ENCODE data around the gene ZNF407.

ZNF407 gene

GRCh38 chr18:74940856-74941255 lies 343.2 kb downstream of the ZNF407 start:
- H3K27ac ChIP-seq (replicated peaks): no peak overlapping the region
- no peak for DNase-seq (ENCODE audit: low read depth in 1 of 2, low spot score in 1 of 2)
- TF ChIP-seq GABPA (IDR thresholded peaks at IDR 0.05; ENCODE audit: low read depth): no peak
- TF ChIP-seq SPI1 (IDR thresholded peaks at IDR 0.05; ENCODE audit: borderline replicate concordance, low read depth): no peak
- TF ChIP-seq, protein P1, sequence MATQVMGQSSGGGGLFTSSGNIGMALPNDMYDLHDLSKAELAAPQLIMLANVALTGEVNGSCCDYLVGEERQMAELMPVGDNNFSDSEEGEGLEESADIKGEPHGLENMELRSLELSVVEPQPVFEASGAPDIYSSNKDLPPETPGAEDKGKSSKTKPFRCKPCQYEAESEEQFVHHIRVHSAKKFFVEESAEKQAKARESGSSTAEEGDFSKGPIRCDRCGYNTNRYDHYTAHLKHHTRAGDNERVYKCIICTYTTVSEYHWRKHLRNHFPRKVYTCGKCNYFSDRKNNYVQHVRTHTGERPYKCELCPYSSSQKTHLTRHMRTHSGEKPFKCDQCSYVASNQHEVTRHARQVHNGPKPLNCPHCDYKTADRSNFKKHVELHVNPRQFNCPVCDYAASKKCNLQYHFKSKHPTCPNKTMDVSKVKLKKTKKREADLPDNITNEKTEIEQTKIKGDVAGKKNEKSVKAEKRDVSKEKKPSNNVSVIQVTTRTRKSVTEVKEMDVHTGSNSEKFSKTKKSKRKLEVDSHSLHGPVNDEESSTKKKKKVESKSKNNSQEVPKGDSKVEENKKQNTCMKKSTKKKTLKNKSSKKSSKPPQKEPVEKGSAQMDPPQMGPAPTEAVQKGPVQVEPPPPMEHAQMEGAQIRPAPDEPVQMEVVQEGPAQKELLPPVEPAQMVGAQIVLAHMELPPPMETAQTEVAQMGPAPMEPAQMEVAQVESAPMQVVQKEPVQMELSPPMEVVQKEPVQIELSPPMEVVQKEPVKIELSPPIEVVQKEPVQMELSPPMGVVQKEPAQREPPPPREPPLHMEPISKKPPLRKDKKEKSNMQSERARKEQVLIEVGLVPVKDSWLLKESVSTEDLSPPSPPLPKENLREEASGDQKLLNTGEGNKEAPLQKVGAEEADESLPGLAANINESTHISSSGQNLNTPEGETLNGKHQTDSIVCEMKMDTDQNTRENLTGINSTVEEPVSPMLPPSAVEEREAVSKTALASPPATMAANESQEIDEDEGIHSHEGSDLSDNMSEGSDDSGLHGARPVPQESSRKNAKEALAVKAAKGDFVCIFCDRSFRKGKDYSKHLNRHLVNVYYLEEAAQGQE (IDR thresholded peaks at IDR 0.05; ENCODE audit: insufficient replicate concordance, low read depth): no peak
- TF ChIP-seq, protein P2, sequence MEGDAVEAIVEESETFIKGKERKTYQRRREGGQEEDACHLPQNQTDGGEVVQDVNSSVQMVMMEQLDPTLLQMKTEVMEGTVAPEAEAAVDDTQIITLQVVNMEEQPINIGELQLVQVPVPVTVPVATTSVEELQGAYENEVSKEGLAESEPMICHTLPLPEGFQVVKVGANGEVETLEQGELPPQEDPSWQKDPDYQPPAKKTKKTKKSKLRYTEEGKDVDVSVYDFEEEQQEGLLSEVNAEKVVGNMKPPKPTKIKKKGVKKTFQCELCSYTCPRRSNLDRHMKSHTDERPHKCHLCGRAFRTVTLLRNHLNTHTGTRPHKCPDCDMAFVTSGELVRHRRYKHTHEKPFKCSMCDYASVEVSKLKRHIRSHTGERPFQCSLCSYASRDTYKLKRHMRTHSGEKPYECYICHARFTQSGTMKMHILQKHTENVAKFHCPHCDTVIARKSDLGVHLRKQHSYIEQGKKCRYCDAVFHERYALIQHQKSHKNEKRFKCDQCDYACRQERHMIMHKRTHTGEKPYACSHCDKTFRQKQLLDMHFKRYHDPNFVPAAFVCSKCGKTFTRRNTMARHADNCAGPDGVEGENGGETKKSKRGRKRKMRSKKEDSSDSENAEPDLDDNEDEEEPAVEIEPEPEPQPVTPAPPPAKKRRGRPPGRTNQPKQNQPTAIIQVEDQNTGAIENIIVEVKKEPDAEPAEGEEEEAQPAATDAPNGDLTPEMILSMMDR (IDR thresholded peaks at IDR 0.05; ENCODE audit: insufficient read depth, low read length): no peak
- TF ChIP-seq POLR2AphosphoS5 (IDR thresholded peaks at IDR 0.05; ENCODE audit: low read depth): no peak
- H3K27me3 ChIP-seq (ENCODE audit: insufficient read depth, poor library complexity, severe bottlenecking): no peaks in the 10 kb centered on the region
- H3K4me3 ChIP-seq (replicated peaks; ENCODE audit: insufficient read depth, low read length): no peak overlapping the region

DNA sequence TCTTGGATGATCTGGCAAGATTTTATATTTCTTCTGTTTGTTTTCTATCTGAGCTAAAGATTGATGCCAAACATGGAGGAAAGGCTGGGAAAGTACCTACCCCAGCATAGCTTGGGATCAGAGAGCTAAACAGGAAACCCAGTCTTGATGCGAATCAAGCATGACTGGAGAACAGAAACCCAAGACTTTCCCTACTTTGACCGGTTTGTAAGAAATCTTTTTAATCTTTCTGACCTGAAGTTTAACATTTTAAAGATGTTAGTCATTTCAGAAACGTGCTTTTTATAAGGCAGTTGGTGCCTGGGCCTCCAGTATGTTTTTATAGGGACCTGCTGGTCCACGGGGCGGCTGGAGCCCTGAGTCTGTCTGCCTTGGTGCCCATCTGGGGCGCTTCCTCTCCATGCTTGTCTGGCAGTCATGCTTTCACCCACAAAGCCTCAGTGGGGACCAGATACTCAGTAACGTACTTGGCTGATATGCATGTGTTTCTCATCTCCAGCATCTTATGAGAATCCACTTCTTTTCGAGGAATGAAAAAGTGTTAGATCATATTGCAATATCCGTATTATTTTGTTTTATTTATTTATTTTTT lies 344.7 kb downstream of the ZNF407 start:
- TF ChIP-seq, protein P2 (IDR thresholded peaks at IDR 0.05; ENCODE audit: insufficient read depth, low read length): no peak
- no peak for TF ChIP-seq POLR2AphosphoS5 (IDR thresholded peaks at IDR 0.05; ENCODE audit: low read depth)
- TF ChIP-seq GABPA (IDR thresholded peaks at IDR 0.05; ENCODE audit: low read depth): no peak
- TF ChIP-seq SPI1 (IDR thresholded peaks at IDR 0.05; ENCODE audit: borderline replicate concordance, low read depth): no peak
- TF ChIP-seq, protein P1 (IDR thresholded peaks at IDR 0.05; ENCODE audit: insufficient replicate concordance, low read depth): no peak
- Histone ChIP-seq H3K27ac (replicated peaks) (no peak overlapping the region), H3K4me3 (replicated peaks; ENCODE audit: insufficient read depth, low read length) (no peak overlapping the region), H3K27me3 (ENCODE audit: insufficient read depth, poor library complexity, severe bottlenecking) (no peaks in the 10 kb centered on the region)
- DNase-seq (ENCODE audit: low read depth in 1 of 2, low spot score in 1 of 2): no peak

- no peak for DNase-seq (ENCODE audit: low read depth in 1 of 2, low spot score in 1 of 2)
- H3K27me3 ChIP-seq (ENCODE audit: insufficient read depth, poor library complexity, severe bottlenecking): no peaks in the 10 kb centered on the region
- no peak overlapping the region for H3K27ac ChIP-seq (replicated peaks)
- TF ChIP-seq, protein P1 (IDR thresholded peaks at IDR 0.05; ENCODE audit: insufficient replicate concordance, low read depth): no peak
- TF ChIP-seq, protein P2 (IDR thresholded peaks at IDR 0.05; ENCODE audit: insufficient read depth, low read length): no peak
- TF ChIP-seq GABPA (IDR thresholded peaks at IDR 0.05; ENCODE audit: low read depth) (no peak), SPI1 (IDR thresholded peaks at IDR 0.05; ENCODE audit: borderline replicate concordance, low read depth) (no peak), POLR2AphosphoS5 (IDR thresholded peaks at IDR 0.05; ENCODE audit: low read depth) (no peak)
- H3K4me3 ChIP-seq (replicated peaks; ENCODE audit: insufficient read depth, low read length): no peak overlapping the region
Measured at GRCh38 chr18:74944676-74945075, 347.0 kb downstream of the ZNF407 start.
